ENCODE results near the gene NIPSNAP2.

DNA sequence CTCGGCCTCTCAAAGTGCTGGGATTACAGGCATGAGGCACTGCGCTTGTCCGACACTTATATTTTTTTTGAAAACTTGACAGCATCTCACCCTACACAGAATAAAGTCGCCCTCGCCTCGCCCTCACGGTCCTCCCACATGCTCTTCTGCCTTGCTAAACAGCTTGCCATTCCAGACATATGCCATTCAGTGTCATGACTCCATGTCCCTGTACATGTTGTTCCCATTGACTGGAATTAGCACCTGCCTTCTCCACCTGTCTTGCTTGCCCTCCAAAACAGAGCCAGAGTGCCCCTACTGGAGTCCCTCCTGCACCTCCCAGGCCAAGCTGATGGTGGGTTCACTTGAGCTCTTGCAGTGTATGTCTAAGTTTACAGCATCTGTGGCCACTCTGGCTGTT lies 6.2 kb downstream of the NIPSNAP2 start:
- no peak for TF ChIP-seq GATA3 (IDR thresholded peaks at IDR 0.05; ENCODE audit: low read depth, low read length)
- no peak for TF ChIP-seq GATA2 (IDR thresholded peaks at IDR 0.05; ENCODE audit: low read depth, low read length)
